ENCODE data around the gene PON1.

- TF ChIP-seq ELF1 (IDR thresholded peaks at IDR 0.05) = no peak
- no peak for TF ChIP-seq CTCF (IDR thresholded peaks at IDR 0.05)
- no peak for TF ChIP-seq YY1 (IDR thresholded peaks at IDR 0.05; ENCODE audit: low read depth)
- TF ChIP-seq REST (IDR thresholded peaks at IDR 0.05; ENCODE audit: low read depth, low read length) = no peak
- no peak for TF ChIP-seq GABPA (IDR thresholded peaks at IDR 0.05; ENCODE audit: low read depth)
- no peak for TF ChIP-seq RCOR1 (IDR thresholded peaks at IDR 0.05; ENCODE audit: low read length)
- no peak for TF ChIP-seq USF1 (IDR thresholded peaks at IDR 0.05; ENCODE audit: borderline replicate concordance, low read depth)
- no peak for TF ChIP-seq SIN3A (IDR thresholded peaks at IDR 0.05; ENCODE audit: borderline replicate concordance, low read depth, low read length)
- no peak for TF ChIP-seq NRF1 (IDR thresholded peaks at IDR 0.05; ENCODE audit: low read depth, low read length)
- no peak for TF ChIP-seq FOXJ3 (CRISPR knock-in tag; IDR thresholded peaks at IDR 0.05)
- no peak for TF ChIP-seq TCF12 (IDR thresholded peaks at IDR 0.05)
- no peak for TF ChIP-seq TAF1 (IDR thresholded peaks at IDR 0.05; ENCODE audit: borderline replicate concordance, low read depth, low read length)
- no peak for TF ChIP-seq USF2 (IDR thresholded peaks at IDR 0.05; ENCODE audit: borderline replicate concordance, low read depth, low read length)
- TF ChIP-seq NFIC (IDR thresholded peaks at IDR 0.05; ENCODE audit: borderline replicate concordance) = no peak
Observed at GRCh38 chr7:95338832-95339231, 14.5 kb upstream of the PON1 start.

Measured in SK-N-SH (cell line).